GM23338 (cell line): ENCODE measurements around the gene NR0B2. TPM values are rescaled to one million over a fixed set of nuclear protein-coding genes. Genes with fewer than 3 reads are reported as not detected.

Source experiments
- ATAC-seq: fragments of 200-7000 bp; cut with Tn5 transposase; 3 replicates; pipeline ENCODE4 v1.9.1; 2020
- DNase-seq: peaks from one replicate; pipeline ENCODE4 v3.0.0-alpha.2; 2015; ENCODE audit warnings: low spot score
- H2AFZ ChIP-seq: fragments of 200-600 bp; sonication (generic); 2 replicates; pipeline ENCODE4 v1.8.0; 2016; ENCODE audit warnings: antibody characterized with exemption, mild to moderate bottlenecking, moderate library complexity
- H3F3A ChIP-seq: fragments of 200-600 bp; sonication (generic); replicated peaks from 2 replicates; pipeline ENCODE4 v1.8.0; 2017; ENCODE audit warnings: antibody characterized with exemption, mixed run types, low read depth
- H3K27ac ChIP-seq: fragments of 200-600 bp; sonication (generic); 2 replicates; pipeline ENCODE4 v1.6.1; 2016; ENCODE audit warnings: low read depth
- H3K27me3 ChIP-seq: fragments of 200-600 bp; sonication (generic); 2 replicates; pipeline ENCODE4 v1.8.0; 2016; ENCODE audit warnings: mild to moderate bottlenecking, mixed run types, moderate library complexity; ENCODE audit not compliant: insufficient read depth
- H3K36me3 ChIP-seq: fragments of 200-600 bp; sonication (generic); 2 replicates; pipeline ENCODE4 v1.8.0; 2016; ENCODE audit warnings: mild to moderate bottlenecking; ENCODE audit not compliant: insufficient read depth
- H3K4me1 ChIP-seq: fragments of 200-600 bp; sonication (generic); 2 replicates; pipeline ENCODE4 v1.8.0; 2016; ENCODE audit warnings: mild to moderate bottlenecking, moderate library complexity; ENCODE audit not compliant: insufficient read depth
- H3K4me2 ChIP-seq: fragments of 200-600 bp; sonication (generic); 2 replicates; pipeline ENCODE4 v1.7.1; 2017; ENCODE audit warnings: mixed run types
- H3K4me3 ChIP-seq: fragments of 200-600 bp; sonication (generic); 2 replicates; pipeline ENCODE4 v1.6.1; 2016; ENCODE audit warnings: mixed run types
- H3K79me2 ChIP-seq: fragments of 200-600 bp; sonication (generic); replicated peaks from 2 replicates; pipeline ENCODE4 v1.8.0; 2017; ENCODE audit warnings: mild to moderate bottlenecking; ENCODE audit not compliant: insufficient read depth
- H3K9me2 ChIP-seq: fragments of 200-600 bp; sonication (generic); 2 replicates; pipeline ENCODE4 v1.8.0; 2017; ENCODE audit not compliant: insufficient read depth
- H4K20me1 ChIP-seq: fragments of 200-600 bp; sonication (generic); replicated peaks from 2 replicates; pipeline ENCODE4 v1.8.0; 2017; ENCODE audit warnings: mild to moderate bottlenecking; ENCODE audit not compliant: insufficient read depth
- H3K27ac Mint-ChIP-seq: 2 replicates; pipeline ENCODE4 v1.8.0; 2020; ENCODE audit warnings: inconsistent platforms, mild to moderate bottlenecking, moderate library complexity, mixed read lengths
- H3K27me3 Mint-ChIP-seq: 3 replicates; pipeline ENCODE4 v1.8.0; 2022; ENCODE audit warnings: low read depth, mild to moderate bottlenecking, moderate library complexity, mixed read lengths, inconsistent platforms; ENCODE audit not compliant: insufficient read depth, poor library complexity
- H3K36me3 Mint-ChIP-seq: 3 replicates; pipeline ENCODE4 v1.8.0; 2021; ENCODE audit warnings: low read depth, mild to moderate bottlenecking, inconsistent platforms, moderate library complexity, mixed read lengths
- H3K4me1 Mint-ChIP-seq: 3 replicates; pipeline ENCODE4 v1.8.0; 2020; ENCODE audit warnings: mild to moderate bottlenecking, inconsistent platforms, mixed read lengths
- H3K4me3 Mint-ChIP-seq: 3 replicates; pipeline ENCODE4 v1.8.0; 2021; ENCODE audit warnings: moderate library complexity, mild to moderate bottlenecking, inconsistent platforms, mixed read lengths
- H3K9me3 Mint-ChIP-seq: 3 replicates; pipeline ENCODE4 v1.8.0; 2020; ENCODE audit warnings: moderate library complexity, mild to moderate bottlenecking, inconsistent platforms, mixed read lengths
- CTCF ChIP-seq, 2 experiments: fragments of 200-600 bp in 1 of 2; sonication (generic) in 1 of 2; conservative IDR thresholded peaks; 2 replicates each; pipeline versions ENCODE4 v1.5.1 to v1.6.1; 2016 to 2017; ENCODE audit warnings: antibody characterized with exemption in 2 of 2, low read depth in 2 of 2, mild to moderate bottlenecking in 2 of 2, moderate library complexity in 1 of 2
- ETS1 ChIP-seq: IDR thresholded peaks from 2 replicates; pipeline ENCODE4 v1.6.1; 2016; ENCODE audit warnings: antibody characterized with exemption
- EZH2 ChIP-seq: fragments of 200-600 bp; sonication (generic); IDR thresholded peaks from one replicate; pipeline ENCODE4 v1.8.0; 2017; ENCODE audit warnings: antibody characterized with exemption, mild to moderate bottlenecking, low read depth; ENCODE audit not compliant: unreplicated experiment
- EZH2phosphoT487 ChIP-seq: fragments of 200-600 bp; sonication (generic); IDR thresholded peaks from one replicate; pipeline ENCODE4 v1.8.1; 2018; ENCODE audit warnings: antibody characterized with exemption; ENCODE audit not compliant: unreplicated experiment
- JUNB ChIP-seq: IDR thresholded peaks from one replicate; pipeline ENCODE4 v1.6.1; 2016; ENCODE audit warnings: antibody characterized with exemption; ENCODE audit not compliant: unreplicated experiment
- NANOG ChIP-seq: IDR thresholded peaks from 2 replicates; pipeline ENCODE4 v1.6.1; 2016; ENCODE audit warnings: antibody characterized with exemption, borderline replicate concordance
- POLR2AphosphoS5 ChIP-seq: IDR thresholded peaks from 2 replicates; pipeline ENCODE4 v1.6.1; 2016; ENCODE audit warnings: antibody characterized with exemption, low read depth
- REST ChIP-seq: IDR thresholded peaks from one replicate; pipeline ENCODE4 v1.6.1; 2018; ENCODE audit warnings: antibody characterized with exemption; ENCODE audit not compliant: unreplicated experiment
- STAT1 ChIP-seq: IDR thresholded peaks from one replicate; pipeline ENCODE4 v1.6.1; 2016; ENCODE audit warnings: antibody characterized with exemption; ENCODE audit not compliant: unreplicated experiment
- ZNF114 ChIP-seq: fragments of 250-450 bp; sonication (Bioruptor Pico); IDR thresholded peaks from 2 replicates; pipeline ENCODE4 v1.5.0; 2020; ENCODE audit warnings: mild to moderate bottlenecking, moderate library complexity
- ZNF331 ChIP-seq: fragments of 250-450 bp; sonication (Bioruptor Pico); IDR thresholded peaks from 2 replicates; pipeline ENCODE4 v1.5.0; 2020; ENCODE audit warnings: low read depth, mild to moderate bottlenecking, moderate library complexity
- polyA plus RNA-seq: library from polyadenylated mRNA; unstranded; fragments of >200 nt; fragmentation: Nextera tagmentation; extraction: Ambion mirVana; gene quantifications from 2 replicates; pipeline ENCODE4 v1.2.1, GENCODE V29; 2016
- total RNA-seq: library from RNA; depleted of rRNA; stranded (reverse); fragments of >200 nt; shearing (Covaris generic); gene quantifications from 2 replicates; pipeline ENCODE4 v1.2.3, GENCODE V29; 2014

Gene NR0B2
- total and polyA plus RNA-seq, 2 experiments from 2014 or later = 0.18 TPM; not detected in 1

GRCh38 chr1:26945728-26946127 lies 32.0 kb upstream of the NR0B2 start:
- peaks cover 28% of the 10 kb centered on the region for H3F3A ChIP-seq
- DNase-seq = no peak
- H3K27ac ChIP-seq = no peak overlapping the region; the same call in 1 of the 2 replicates
- peaks cover 35% of the 10 kb centered on the region for H3K36me3 ChIP-seq
- no peak overlapping the region for H3K27ac Mint-ChIP-seq
- H3K27me3 ChIP-seq = no peaks in the 10 kb centered on the region
- H3K4me1 Mint-ChIP-seq = no peaks in the 10 kb centered on the region
- peaks cover 9% of the 10 kb centered on the region for H3K27me3 Mint-ChIP-seq
- no peaks in the 10 kb centered on the region for H3K9me3 Mint-ChIP-seq
- H3K9me2 ChIP-seq = no peaks in the 10 kb centered on the region
- H4K20me1 ChIP-seq = peaks cover 8% of the 10 kb centered on the region
- no peak for TF ChIP-seq REST
- no peak for TF ChIP-seq ZNF114 (CRISPR knock-in tag)
- TF ChIP-seq JUNB = no peak
- no peak for TF ChIP-seq EZH2phosphoT487
- no peaks in the 10 kb centered on the region for H3K4me1 ChIP-seq
- ATAC-seq = no peak
- peaks cover 75% of the 10 kb centered on the region for H3K36me3 Mint-ChIP-seq
- H3K4me2 ChIP-seq = no peak overlapping the region
- H3K4me3 Mint-ChIP-seq = no peak overlapping the region
- H3K4me3 ChIP-seq = no peak overlapping the region
- no peak overlapping the region for H2AFZ ChIP-seq
- no peaks in the 10 kb centered on the region for H3K79me2 ChIP-seq

- ATAC-seq = no peak
- Histone ChIP-seq H2AFZ (no peak overlapping the region), H3K9me2 (no peaks in the 10 kb centered on the region), H4K20me1 (peaks cover 8% of the 10 kb centered on the region), H3K27ac (no peak overlapping the region), H3K4me2 (no peak overlapping the region), H3K79me2 (no peaks in the 10 kb centered on the region; the same call in none of the 2 replicates), H3K4me3 (no peak overlapping the region), H3K36me3 (peaks cover 35% of the 10 kb centered on the region), H3K4me1 (no peaks in the 10 kb centered on the region), H3K27me3 (no peaks in the 10 kb centered on the region), H3F3A (peaks cover 28% of the 10 kb centered on the region)
- no peak overlapping the region for H3K27ac Mint-ChIP-seq
- H3K36me3 Mint-ChIP-seq = peaks cover 70% of the 10 kb centered on the region
- H3K27me3 Mint-ChIP-seq = peaks cover 12% of the 10 kb centered on the region
- no peak overlapping the region for H3K4me3 Mint-ChIP-seq
- no peak for DNase-seq
- no peaks in the 10 kb centered on the region for H3K4me1 Mint-ChIP-seq
- H3K9me3 Mint-ChIP-seq = no peaks in the 10 kb centered on the region
- TF ChIP-seq NANOG = no peak
- no peak for TF ChIP-seq ZNF331 (CRISPR knock-in tag)
- TF ChIP-seq JUNB = no peak
- no peak for TF ChIP-seq STAT1
- no peak for TF ChIP-seq ETS1
- TF ChIP-seq EZH2 = no peak
- TF ChIP-seq POLR2AphosphoS5 = no peak
- no peak for TF ChIP-seq EZH2phosphoT487
- no peak for TF ChIP-seq REST
- TF ChIP-seq CTCF (conservative IDR thresholded peaks at IDR 0.05; ENCODE audit: low read depth in 2 of 2) = no peak
Observed at GRCh38 chr1:26945138-26945537, 31.4 kb upstream of the NR0B2 start.
